OCI-LY3 (cell line): ENCODE results near the gene CLCN2.
A peak's percentile ranks its signal among the peaks of the same experiment; 100 is the strongest.

ENCODE experiments used
- H2AFZ ChIP-seq: fragments of 200-600, 300-600 bp; shearing (Covaris generic); 2 replicates; pipeline ENCODE4 v1.6.0; 2014; ENCODE audit warnings: antibody characterized with exemption, low read depth, low read length
- H3K27ac ChIP-seq: fragments of 200-600, 300-600 bp; sonication (generic); 2 replicates; pipeline ENCODE4 v1.5.1; 2014; ENCODE audit warnings: mild to moderate bottlenecking, low read length, moderate library complexity, mixed read lengths
- H3K27me3 ChIP-seq: fragments of 200-600, 300-600 bp; sonication (generic); 2 replicates; pipeline ENCODE4 v1.6.1; 2014; ENCODE audit warnings: low read depth, low read length, mixed read lengths
- H3K36me3 ChIP-seq: fragments of 200-600, 300-600 bp; sonication (generic); replicated peaks from 2 replicates; pipeline ENCODE3; 2014; ENCODE audit warnings: low read depth, low read length, mixed read lengths
- H3K4me1 ChIP-seq: fragments of 300-600, 200-600 bp; sonication (generic); 2 replicates; pipeline ENCODE4 v1.6.1; 2014; ENCODE audit warnings: low read length, mixed read lengths
- H3K4me2 ChIP-seq: fragments of 200-600, 300-600 bp; sonication (generic); 2 replicates; pipeline ENCODE4 v1.6.1; 2014; ENCODE audit warnings: low read length, mixed read lengths
- H3K4me3 ChIP-seq: fragments of 300-600, 200-600 bp; sonication (generic); 2 replicates; pipeline ENCODE4 v1.5.1; 2014; ENCODE audit warnings: antibody characterized with exemption, mild to moderate bottlenecking, low read length, moderate library complexity
- H3K79me2 ChIP-seq: fragments of 300-600, 200-600 bp; shearing (Covaris generic); 2 replicates; pipeline ENCODE4 v1.6.1; 2014; ENCODE audit warnings: mild to moderate bottlenecking, low read length, mixed read lengths
- H3K9ac ChIP-seq: fragments of 300-600, 200-600 bp; shearing (Covaris generic); 2 replicates; pipeline ENCODE4 v1.6.0; 2014; ENCODE audit warnings: mild to moderate bottlenecking, low read length, moderate library complexity
- H3K9me3 ChIP-seq: fragments of 200-600, 300-600 bp; shearing (Covaris generic); 2 replicates; pipeline ENCODE4 v1.6.1; 2014; ENCODE audit warnings: low read length, mixed read lengths; ENCODE audit not compliant: insufficient read depth
- H4K20me1 ChIP-seq: fragments of 200-600, 300-600 bp; sonication (generic); 2 replicates; pipeline ENCODE4 v1.6.1; 2016; ENCODE audit warnings: low read length, mixed read lengths; ENCODE audit not compliant: insufficient read depth
- EZH2phosphoT487 ChIP-seq: fragments of 200-600 bp; shearing (Covaris generic); IDR thresholded peaks from 2 replicates; pipeline ENCODE4 v1.6.1; 2018; ENCODE audit warnings: antibody characterized with exemption, mixed run types, low read depth
- TF ChIP-seq, protein P1 (sequence below): fragments of 200-600, 300-600 bp; sonication (generic); IDR thresholded peaks from 2 replicates; pipeline ENCODE4 v1.5.1; 2014; ENCODE audit warnings: antibody characterized with exemption, low read length, low read depth

CLCN2 gene

DNA sequence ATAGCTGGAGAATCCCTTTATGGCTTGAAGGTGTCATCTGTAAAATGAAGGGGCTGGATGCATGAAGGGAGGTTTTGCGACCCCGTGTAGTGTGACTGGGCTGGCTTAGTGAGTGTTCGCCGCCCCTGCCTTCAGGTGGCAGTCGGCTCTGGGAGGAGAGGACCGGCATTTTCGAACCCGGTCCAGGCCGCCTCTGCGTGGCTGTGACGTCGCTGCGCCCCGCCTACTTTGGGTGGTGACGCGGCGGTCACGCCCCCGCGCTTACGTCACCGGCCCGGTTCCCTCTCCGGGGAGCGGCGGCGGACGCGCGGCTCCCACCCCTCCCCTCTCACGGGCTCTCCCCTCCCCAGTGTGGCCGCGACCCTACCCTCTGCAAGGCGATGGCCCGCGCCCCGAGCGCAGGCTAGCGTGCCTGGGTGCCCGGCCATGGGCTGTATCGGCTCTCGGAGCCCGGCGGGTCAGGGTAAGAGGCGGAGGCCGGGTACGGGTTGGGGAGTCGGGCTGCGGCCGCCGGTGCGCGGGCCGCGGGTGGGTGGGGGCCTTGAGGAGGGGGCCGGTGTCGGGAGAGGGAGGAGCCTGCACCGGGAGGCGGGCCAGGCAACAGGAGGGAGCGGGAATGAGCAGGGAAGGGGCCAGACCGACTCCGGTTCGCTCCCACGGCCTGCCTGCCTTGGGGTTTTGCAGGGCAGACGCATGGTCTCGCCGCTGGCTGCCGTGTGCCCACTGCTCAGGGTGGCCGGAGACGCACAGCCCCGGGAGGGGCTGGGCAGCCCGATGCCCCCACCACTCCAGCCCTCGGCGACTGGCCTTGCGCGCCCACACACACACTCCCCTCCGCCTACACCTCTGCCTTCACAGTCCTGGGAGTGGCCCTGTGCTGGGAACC lies 25.5 kb downstream of the CLCN2 start:
- H3K79me2 ChIP-seq = no peaks in the 10 kb centered on the region
- peak overlapping the region; percentile 80 for H3K4me3 ChIP-seq
- peaks cover 53% of the 10 kb centered on the region for H3K36me3 ChIP-seq
- peak overlapping the region; percentile 47 for H3K9ac ChIP-seq
- peak overlapping the region; percentile 20; the same call in 1 of the 2 replicates for H3K27ac ChIP-seq
- peaks cover 40% of the 10 kb centered on the region for H4K20me1 ChIP-seq
- H2AFZ ChIP-seq = no peak overlapping the region
- peaks cover 4% of the 10 kb centered on the region; the same call in 1 of the 2 replicates for H3K4me1 ChIP-seq
- H3K9me3 ChIP-seq = no peaks in the 10 kb centered on the region
- peak overlapping the region; percentile 55 for H3K4me2 ChIP-seq
- no peaks in the 10 kb centered on the region for H3K27me3 ChIP-seq
- TF ChIP-seq, protein P1, sequence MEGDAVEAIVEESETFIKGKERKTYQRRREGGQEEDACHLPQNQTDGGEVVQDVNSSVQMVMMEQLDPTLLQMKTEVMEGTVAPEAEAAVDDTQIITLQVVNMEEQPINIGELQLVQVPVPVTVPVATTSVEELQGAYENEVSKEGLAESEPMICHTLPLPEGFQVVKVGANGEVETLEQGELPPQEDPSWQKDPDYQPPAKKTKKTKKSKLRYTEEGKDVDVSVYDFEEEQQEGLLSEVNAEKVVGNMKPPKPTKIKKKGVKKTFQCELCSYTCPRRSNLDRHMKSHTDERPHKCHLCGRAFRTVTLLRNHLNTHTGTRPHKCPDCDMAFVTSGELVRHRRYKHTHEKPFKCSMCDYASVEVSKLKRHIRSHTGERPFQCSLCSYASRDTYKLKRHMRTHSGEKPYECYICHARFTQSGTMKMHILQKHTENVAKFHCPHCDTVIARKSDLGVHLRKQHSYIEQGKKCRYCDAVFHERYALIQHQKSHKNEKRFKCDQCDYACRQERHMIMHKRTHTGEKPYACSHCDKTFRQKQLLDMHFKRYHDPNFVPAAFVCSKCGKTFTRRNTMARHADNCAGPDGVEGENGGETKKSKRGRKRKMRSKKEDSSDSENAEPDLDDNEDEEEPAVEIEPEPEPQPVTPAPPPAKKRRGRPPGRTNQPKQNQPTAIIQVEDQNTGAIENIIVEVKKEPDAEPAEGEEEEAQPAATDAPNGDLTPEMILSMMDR = no peak
- no peak for TF ChIP-seq EZH2phosphoT487

DNA sequence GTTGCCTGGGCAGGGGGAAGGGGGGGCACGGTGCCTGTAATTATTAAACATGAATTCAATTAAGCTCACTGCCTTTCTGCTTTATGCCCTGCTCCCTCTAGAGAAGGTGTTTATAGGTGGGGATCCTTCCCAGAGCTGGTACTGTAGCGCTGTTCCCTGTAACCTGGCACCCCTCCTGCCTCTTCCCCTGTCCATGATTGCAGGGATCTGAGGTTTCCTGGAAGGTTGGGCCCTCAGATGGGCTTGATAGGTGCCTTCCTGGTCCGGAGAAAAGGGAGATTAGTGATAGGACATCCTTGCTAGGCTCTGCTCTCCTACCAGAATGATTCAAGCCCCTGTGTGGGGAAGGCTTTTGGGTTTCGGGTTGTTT lies 26.1 kb downstream of the CLCN2 start:
- Histone ChIP-seq H3K9me3 (no peaks in the 10 kb centered on the region), H3K27ac (peak overlapping the region; percentile 20; the same call in 1 of the 2 replicates), H3K36me3 (peaks cover 56% of the 10 kb centered on the region), H3K4me2 (peak overlapping the region; percentile 55), H3K4me1 (peaks cover 4% of the 10 kb centered on the region; the same call in 1 of the 2 replicates), H3K9ac (no peak overlapping the region), H3K4me3 (peak overlapping the region; percentile 80), H2AFZ (no peak overlapping the region), H4K20me1 (peaks cover 40% of the 10 kb centered on the region), H3K79me2 (no peaks in the 10 kb centered on the region), H3K27me3 (no peaks in the 10 kb centered on the region)
- TF ChIP-seq, protein P1 = no peak
- no peak for TF ChIP-seq EZH2phosphoT487

DNA sequence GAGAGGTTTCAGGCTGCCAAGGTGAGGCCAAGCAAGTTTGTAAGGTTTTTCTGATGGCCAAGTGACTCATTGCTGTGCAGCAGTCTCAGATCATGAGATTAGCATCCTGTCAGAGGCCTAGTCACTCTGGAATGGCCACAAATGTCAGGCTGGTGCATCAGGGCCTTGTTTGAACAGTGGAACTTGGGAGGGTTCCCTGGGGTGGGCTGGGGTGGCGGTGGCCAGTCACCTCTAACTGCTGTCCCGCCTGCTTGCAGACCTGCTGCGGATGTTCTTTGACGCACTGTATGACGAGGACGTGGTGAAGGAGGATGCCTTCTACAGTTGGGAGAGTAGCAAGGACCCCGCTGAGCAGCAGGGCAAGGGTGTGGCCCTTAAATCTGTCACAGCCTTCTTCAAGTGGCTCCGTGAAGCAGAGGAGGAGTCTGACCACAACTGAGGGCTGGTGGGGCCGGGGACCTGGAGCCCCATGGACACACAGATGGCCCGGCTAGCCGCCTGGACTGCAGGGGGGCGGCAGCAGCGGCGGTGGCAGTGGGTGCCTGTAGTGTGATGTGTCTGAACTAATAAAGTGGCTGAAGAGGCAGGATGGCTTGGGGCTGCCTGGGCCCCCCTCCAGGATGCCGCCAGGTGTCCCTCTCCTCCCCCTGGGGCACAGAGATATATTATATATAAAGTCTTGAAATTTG lies 26.8 kb downstream of the CLCN2 start:
- no peak overlapping the region for H3K4me3 ChIP-seq
- peaks cover 60% of the 10 kb centered on the region for H3K36me3 ChIP-seq
- H3K27ac ChIP-seq = no peak overlapping the region
- no peak overlapping the region for H3K9ac ChIP-seq
- peaks cover 40% of the 10 kb centered on the region for H4K20me1 ChIP-seq
- no peaks in the 10 kb centered on the region for H3K9me3 ChIP-seq
- peaks cover 4% of the 10 kb centered on the region; the same call in 1 of the 2 replicates for H3K4me1 ChIP-seq
- H3K79me2 ChIP-seq = no peaks in the 10 kb centered on the region; the same call in 1 of the 2 replicates
- H3K4me2 ChIP-seq = no peak overlapping the region
- no peaks in the 10 kb centered on the region for H3K27me3 ChIP-seq
- no peak overlapping the region for H2AFZ ChIP-seq
- TF ChIP-seq EZH2phosphoT487 = no peak
- TF ChIP-seq, protein P1 = no peak

DNA sequence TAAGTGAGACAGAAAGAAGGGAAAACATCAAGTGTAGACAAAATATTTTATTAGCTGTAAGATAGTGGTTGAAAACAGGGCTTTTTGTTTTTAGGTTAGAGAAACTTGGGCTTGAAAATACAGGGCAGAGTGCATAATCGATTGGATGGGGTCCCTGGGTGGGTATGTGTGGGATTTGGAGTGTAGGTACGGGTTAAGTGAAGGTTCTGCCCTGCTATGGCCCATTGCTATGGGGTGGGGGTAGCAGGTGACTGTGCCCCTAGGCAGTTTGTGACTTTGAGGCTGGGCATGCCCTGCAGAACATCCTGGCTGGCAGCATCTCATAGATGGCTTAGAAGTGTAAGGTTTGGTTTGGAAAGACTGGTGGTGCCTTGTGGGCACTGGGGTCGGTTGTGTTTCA lies 27.7 kb downstream of the CLCN2 start:
- H3K9me3 ChIP-seq = no peaks in the 10 kb centered on the region
- H4K20me1 ChIP-seq = peaks cover 40% of the 10 kb centered on the region
- no peaks in the 10 kb centered on the region; the same call in 1 of the 2 replicates for H3K79me2 ChIP-seq
- no peak for TF ChIP-seq EZH2phosphoT487
- TF ChIP-seq, protein P1 = no peak
- H3K4me3 ChIP-seq = no peak overlapping the region
- no peak overlapping the region for H2AFZ ChIP-seq
- no peak overlapping the region for H3K27ac ChIP-seq
- H3K27me3 ChIP-seq = no peaks in the 10 kb centered on the region
- no peak overlapping the region for H3K9ac ChIP-seq
- no peak overlapping the region for H3K4me2 ChIP-seq
- peaks cover 4% of the 10 kb centered on the region; the same call in 1 of the 2 replicates for H3K4me1 ChIP-seq
- H3K36me3 ChIP-seq = peaks cover 67% of the 10 kb centered on the region
